ENCODE measurements around the gene CTNNA3.

DNA sequence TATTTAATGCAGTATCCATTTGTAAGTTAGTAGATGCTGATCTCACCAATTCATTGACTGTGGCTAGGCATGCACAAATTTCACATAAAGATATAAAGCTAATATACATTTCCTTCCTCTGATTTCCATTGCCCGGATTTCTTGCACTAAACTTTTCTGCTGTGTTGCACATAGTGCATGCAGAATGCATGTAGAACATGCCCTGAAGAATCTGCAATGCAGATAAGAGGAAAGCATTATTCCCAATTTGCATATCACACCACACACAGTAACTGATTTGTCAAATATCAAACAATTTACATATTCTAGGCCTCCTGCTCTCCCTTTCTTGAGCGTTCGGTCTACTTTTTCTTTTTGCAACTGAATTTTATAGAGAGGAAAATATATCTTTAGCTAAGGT is 646.0 kb downstream of the CTNNA3 start:
- TF ChIP-seq, protein P1, sequence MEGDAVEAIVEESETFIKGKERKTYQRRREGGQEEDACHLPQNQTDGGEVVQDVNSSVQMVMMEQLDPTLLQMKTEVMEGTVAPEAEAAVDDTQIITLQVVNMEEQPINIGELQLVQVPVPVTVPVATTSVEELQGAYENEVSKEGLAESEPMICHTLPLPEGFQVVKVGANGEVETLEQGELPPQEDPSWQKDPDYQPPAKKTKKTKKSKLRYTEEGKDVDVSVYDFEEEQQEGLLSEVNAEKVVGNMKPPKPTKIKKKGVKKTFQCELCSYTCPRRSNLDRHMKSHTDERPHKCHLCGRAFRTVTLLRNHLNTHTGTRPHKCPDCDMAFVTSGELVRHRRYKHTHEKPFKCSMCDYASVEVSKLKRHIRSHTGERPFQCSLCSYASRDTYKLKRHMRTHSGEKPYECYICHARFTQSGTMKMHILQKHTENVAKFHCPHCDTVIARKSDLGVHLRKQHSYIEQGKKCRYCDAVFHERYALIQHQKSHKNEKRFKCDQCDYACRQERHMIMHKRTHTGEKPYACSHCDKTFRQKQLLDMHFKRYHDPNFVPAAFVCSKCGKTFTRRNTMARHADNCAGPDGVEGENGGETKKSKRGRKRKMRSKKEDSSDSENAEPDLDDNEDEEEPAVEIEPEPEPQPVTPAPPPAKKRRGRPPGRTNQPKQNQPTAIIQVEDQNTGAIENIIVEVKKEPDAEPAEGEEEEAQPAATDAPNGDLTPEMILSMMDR (IDR thresholded peaks at IDR 0.05; ENCODE audit: extremely low read depth in 1 of 2, insufficient read depth in 1 of 2, low read depth in 1 of 2, low read length in 2 of 2) = no peak
- TF ChIP-seq POLR2A (IDR thresholded peaks at IDR 0.05; ENCODE audit: low read depth, low read length) (no peak), EZH2 (IDR thresholded peaks at IDR 0.05; ENCODE audit: borderline replicate concordance, low read depth, low read length, severe bottlenecking) (no peak), POLR2AphosphoS5 (IDR thresholded peaks at IDR 0.05; ENCODE audit: insufficient read depth, low read depth, low read length) (no peak)
